ENCODE measurements around the gene IFIH1. TPM values are rescaled to one million over a fixed set of nuclear protein-coding genes. Genes with fewer than 3 reads are reported as not detected.

IFIH1 gene
- total RNA-seq, 2 donors from 2014 or later: 16.6 to 19.2 TPM

GRCh38 chr2:162301151-162301804, 17.2 kb downstream of the IFIH1 start:
- no peak for ATAC-seq (ENCODE audit: insufficient number of reproducible peaks, low FRiP score, low read depth)
- H3K27me3 ChIP-seq (replicated peaks; ENCODE audit: insufficient read depth): no peaks in the 10 kb centered on the region
- no peak for DNase-seq (ENCODE audit: low spot score)
- H3K4me1 ChIP-seq (ENCODE audit: control insufficient read depth in 1 of 2, low read depth in 2 of 2): no peaks in the 10 kb centered on the region
- H3K4me3 ChIP-seq: no peak overlapping the region
- peaks cover 3% of the 10 kb centered on the region for H3K36me3 ChIP-seq
- no peak overlapping the region for H3K27ac ChIP-seq
- no peaks in the 10 kb centered on the region for H3K9me3 ChIP-seq
- peak; percentile 83 for TF ChIP-seq CTCF (IDR thresholded peaks at IDR 0.05)

GRCh38 chr2:162300266-162300665, 18.2 kb downstream of the IFIH1 start:
- H3K36me3 ChIP-seq: no peaks in the 10 kb centered on the region
- TF ChIP-seq CTCF (IDR thresholded peaks at IDR 0.05): no peak
- ATAC-seq (ENCODE audit: insufficient number of reproducible peaks, low FRiP score, low read depth) (no peak), DNase-seq (ENCODE audit: low spot score) (no peak)
- no peaks in the 10 kb centered on the region for H3K9me3 ChIP-seq
- no peaks in the 10 kb centered on the region for H3K4me1 ChIP-seq (ENCODE audit: control insufficient read depth in 1 of 2, low read depth in 2 of 2)
- no peaks in the 10 kb centered on the region for H3K27me3 ChIP-seq (replicated peaks; ENCODE audit: insufficient read depth)
- no peak overlapping the region for H3K4me3 ChIP-seq
- no peak overlapping the region for H3K27ac ChIP-seq

GRCh38 chr2:162298669-162299335, 19.7 kb downstream of the IFIH1 start:
- H3K4me1 ChIP-seq (ENCODE audit: control insufficient read depth in 1 of 2, low read depth in 2 of 2): no peaks in the 10 kb centered on the region
- no peaks in the 10 kb centered on the region for H3K9me3 ChIP-seq
- H3K27me3 ChIP-seq (replicated peaks; ENCODE audit: insufficient read depth): no peaks in the 10 kb centered on the region
- no peak for TF ChIP-seq CTCF (IDR thresholded peaks at IDR 0.05)
- H3K27ac ChIP-seq: no peak overlapping the region
- ATAC-seq (ENCODE audit: insufficient number of reproducible peaks, low FRiP score, low read depth) (no peak), DNase-seq (ENCODE audit: low spot score) (no peak)
- H3K4me3 ChIP-seq: no peak overlapping the region
- no peaks in the 10 kb centered on the region for H3K36me3 ChIP-seq

GRCh38 chr2:162297925-162298552, 20.4 kb downstream of the IFIH1 start:
- no peaks in the 10 kb centered on the region for H3K27me3 ChIP-seq (replicated peaks; ENCODE audit: insufficient read depth)
- H3K36me3 ChIP-seq: no peaks in the 10 kb centered on the region
- no peak overlapping the region for H3K27ac ChIP-seq
- peak; percentile 85 for TF ChIP-seq CTCF (IDR thresholded peaks at IDR 0.05)
- no peaks in the 10 kb centered on the region for H3K9me3 ChIP-seq
- peaks cover 0 to 6% of the 10 kb centered on the region in 2 donors for H3K4me1 ChIP-seq (ENCODE audit: control insufficient read depth in 1 of 2, low read depth in 2 of 2)
- ATAC-seq (ENCODE audit: insufficient number of reproducible peaks, low FRiP score, low read depth) (no peak), DNase-seq (ENCODE audit: low spot score) (peak; percentile 47)
- no peak overlapping the region for H3K4me3 ChIP-seq

- peaks cover 0 to 6% of the 10 kb centered on the region in 2 donors for H3K4me1 ChIP-seq (ENCODE audit: control insufficient read depth in 1 of 2, low read depth in 2 of 2)
Measured at GRCh38 chr2:162295009-162295408, 23.5 kb downstream of the IFIH1 start.

More at GRCh38 chr2:162295009-162295408, 23.5 kb downstream of the IFIH1 start:
- Histone ChIP-seq H3K36me3 (no peaks in the 10 kb centered on the region), H3K27ac (no peak overlapping the region), H3K27me3 (replicated peaks; ENCODE audit: insufficient read depth) (no peaks in the 10 kb centered on the region), H3K9me3 (no peaks in the 10 kb centered on the region), H3K4me3 (no peak overlapping the region)
- DNase-seq (ENCODE audit: low spot score): no peak
- ATAC-seq (ENCODE audit: insufficient number of reproducible peaks, low FRiP score, low read depth): no peak
- TF ChIP-seq CTCF (IDR thresholded peaks at IDR 0.05): no peak
